HG03354 (cell line): ENCODE measurements around the gene PMS2.
"Not testable (repeated sequence)": the region's sequence is repeated elsewhere in the genome, so short reads cannot be mapped to it uniquely, and the experiment has no call there.

Source experiments
- ATAC-seq: cut with Tn5 transposase; IDR thresholded peaks from one replicate; pipeline ENCODE4 v1.9.1; 2021; ENCODE audit warnings: mild to moderate bottlenecking; ENCODE audit not compliant: unreplicated experiment, poor library complexity, severe bottlenecking

The PMS2 gene

GRCh38 chr7:6008668-6009611 lies at the start of gene PMS2, which contains the start of gene AIMP2:
PMS2 (minus strand) TSS chr7:6009049; CDS start chr7:6009019, 30 bp downstream.
AIMP2 (plus strand) TSS chr7:6009272; CDS start chr7:6009364, 92 bp downstream.
- peak; percentile 94 for ATAC-seq

- no peak for ATAC-seq
Observed at GRCh38 chr7:6057316-6058129, 48.7 kb upstream of the PMS2 start.

- ATAC-seq = no peak
Observed at GRCh38 chr7:6056616-6057015, 47.8 kb upstream of the PMS2 start.

- ATAC-seq = not testable (repeated sequence)
Observed at GRCh38 chr7:6051185-6051584, 42.3 kb upstream of the PMS2 start.

GRCh38 chr7:6049780-6050179 lies 40.9 kb upstream of the PMS2 start:
- ATAC-seq = no peak

GRCh38 chr7:6035686-6036085 lies 26.8 kb upstream of the PMS2 start:
- no peak for ATAC-seq

GRCh38 chr7:6035165-6035564 lies 26.3 kb upstream of the PMS2 start:
- ATAC-seq = no peak

- ATAC-seq = no peak
Observed at GRCh38 chr7:6032641-6033040, 23.8 kb upstream of the PMS2 start.

GRCh38 chr7:6032167-6032566 lies 23.3 kb upstream of the PMS2 start:
- ATAC-seq = no peak

GRCh38 chr7:6031567-6031966 lies 22.7 kb upstream of the PMS2 start:
- ATAC-seq = no peak

GRCh38 chr7:6030988-6031387 lies 22.1 kb upstream of the PMS2 start, which contains the start of gene ANKRD61:
ANKRD61 (plus strand) TSS chr7:6031376; CDS start chr7:6031376, 0 bp downstream.
- no peak for ATAC-seq

GRCh38 chr7:6028563-6028962 lies 19.7 kb upstream of the PMS2 start:
- no peak for ATAC-seq

GRCh38 chr7:6027806-6028365 lies 19.0 kb upstream of the PMS2 start:
- no peak for ATAC-seq

GRCh38 chr7:6026820-6027311 lies 18.0 kb upstream of the PMS2 start:
- no peak for ATAC-seq

- peak; percentile 96 for ATAC-seq
Observed at GRCh38 chr7:6026011-6026819, 17.4 kb upstream of the PMS2 start.

GRCh38 chr7:6023974-6024435 lies 15.2 kb upstream of the PMS2 start:
- no peak for ATAC-seq

- ATAC-seq = no peak
Observed at GRCh38 chr7:6022707-6023106, 13.9 kb upstream of the PMS2 start.

GRCh38 chr7:6020371-6021286 lies 11.8 kb upstream of the PMS2 start:
- no peak for ATAC-seq
